HEK293 (cell line): ENCODE measurements around the gene SLC48A1.

ENCODE experiments used
- KLF9 ChIP-seq: fragments of 450-650 bp; formaldehyde crosslinking; IDR thresholded peaks from 2 replicates; pipeline ENCODE4 v1.5.1; 2016; ENCODE audit warnings: missing biosample characterization, missing genetic modification characterization, low read depth
- MEIS1 ChIP-seq: sonication (generic); formaldehyde crosslinking; IDR thresholded peaks from 2 replicates; pipeline ENCODE4 v1.8.1; 2022; ENCODE audit warnings: missing genetic modification reagents, mild to moderate bottlenecking, borderline replicate concordance
- ZBTB8A ChIP-seq: fragments of 450-650 bp; formaldehyde crosslinking; IDR thresholded peaks from 2 replicates; pipeline ENCODE4 v1.5.1; 2016; ENCODE audit warnings: missing biosample characterization, missing genetic modification characterization
- ZNF2 ChIP-seq: fragments of 450-650 bp; formaldehyde crosslinking; IDR thresholded peaks from 2 replicates; pipeline ENCODE4 v1.5.1; 2016; ENCODE audit warnings: missing biosample characterization, missing genetic modification characterization
- ZNF274 ChIP-seq, 2 experiments: fragments of 200-500 bp in 1 of 2; fragments of 450-650 bp in 1 of 2; sonication (Bioruptor generic) in 1 of 2; formaldehyde crosslinking in 1 of 2; IDR thresholded peaks; 2 replicates each; pipeline versions ENCODE4 v1.5.1 to v1.6.1; 2014 to 2016; ENCODE audit warnings: borderline replicate concordance in 1 of 2, inconsistent platforms in 1 of 2, low read length in 1 of 2, missing biosample characterization in 1 of 2, missing genetic modification characterization in 1 of 2
- ZNF548 ChIP-seq: fragments of 450-650 bp; formaldehyde crosslinking; IDR thresholded peaks from 2 replicates; pipeline ENCODE4 v1.5.1; 2016; ENCODE audit warnings: missing biosample characterization, missing genetic modification characterization
- ZNF621 ChIP-seq: fragments of 450-650 bp; formaldehyde crosslinking; IDR thresholded peaks from 2 replicates; pipeline ENCODE4 v1.5.1; 2017; ENCODE audit warnings: missing biosample characterization, missing genetic modification characterization
- TF ChIP-seq, protein P1 (sequence below): fragments of 450-650 bp; formaldehyde crosslinking; IDR thresholded peaks from 2 replicates; pipeline ENCODE4 v1.5.1; 2016; ENCODE audit warnings: missing biosample characterization, missing genetic modification characterization
- TF ChIP-seq, protein P2 (sequence below): fragments of 450-650 bp; formaldehyde crosslinking; IDR thresholded peaks from 2 replicates; pipeline ENCODE4 v1.5.1; 2016; ENCODE audit warnings: missing biosample characterization, missing genetic modification characterization, low read depth

DNA sequence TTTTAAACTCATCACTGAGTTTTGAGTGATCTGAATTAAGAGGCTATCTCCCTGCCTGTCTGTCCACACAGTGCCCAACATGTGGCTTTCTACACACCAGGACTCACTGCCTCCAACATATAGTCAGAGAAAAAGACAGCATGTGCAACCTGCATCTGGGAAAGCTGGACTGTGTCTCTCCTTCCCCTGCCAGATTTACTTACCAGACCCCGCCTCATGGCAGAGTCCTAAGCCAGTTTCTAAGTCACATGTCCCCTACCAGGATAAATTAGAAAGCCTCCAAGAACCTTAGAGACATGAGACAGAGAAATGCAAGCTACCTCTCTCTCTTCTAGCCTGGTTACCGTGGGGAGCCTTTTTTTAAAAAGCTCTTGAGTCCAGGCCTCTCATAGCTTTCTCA, 49.4 kb downstream of the SLC48A1 start:
- TF ChIP-seq ZBTB8A (tag by site-specific recombination), result no peak
- TF ChIP-seq ZNF2, result no peak
- TF ChIP-seq, protein P1, sequence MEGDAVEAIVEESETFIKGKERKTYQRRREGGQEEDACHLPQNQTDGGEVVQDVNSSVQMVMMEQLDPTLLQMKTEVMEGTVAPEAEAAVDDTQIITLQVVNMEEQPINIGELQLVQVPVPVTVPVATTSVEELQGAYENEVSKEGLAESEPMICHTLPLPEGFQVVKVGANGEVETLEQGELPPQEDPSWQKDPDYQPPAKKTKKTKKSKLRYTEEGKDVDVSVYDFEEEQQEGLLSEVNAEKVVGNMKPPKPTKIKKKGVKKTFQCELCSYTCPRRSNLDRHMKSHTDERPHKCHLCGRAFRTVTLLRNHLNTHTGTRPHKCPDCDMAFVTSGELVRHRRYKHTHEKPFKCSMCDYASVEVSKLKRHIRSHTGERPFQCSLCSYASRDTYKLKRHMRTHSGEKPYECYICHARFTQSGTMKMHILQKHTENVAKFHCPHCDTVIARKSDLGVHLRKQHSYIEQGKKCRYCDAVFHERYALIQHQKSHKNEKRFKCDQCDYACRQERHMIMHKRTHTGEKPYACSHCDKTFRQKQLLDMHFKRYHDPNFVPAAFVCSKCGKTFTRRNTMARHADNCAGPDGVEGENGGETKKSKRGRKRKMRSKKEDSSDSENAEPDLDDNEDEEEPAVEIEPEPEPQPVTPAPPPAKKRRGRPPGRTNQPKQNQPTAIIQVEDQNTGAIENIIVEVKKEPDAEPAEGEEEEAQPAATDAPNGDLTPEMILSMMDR (tag by site-specific recombination), result no peak
- no peak for TF ChIP-seq ZNF274 (IDR thresholded peaks at IDR 0.05; ENCODE audit: low read length)
- TF ChIP-seq ZNF274 (tag by site-specific recombination; IDR thresholded peaks at IDR 0.05; ENCODE audit: borderline replicate concordance), result no peak
- no peak for TF ChIP-seq ZNF548 (tag by site-specific recombination)
- no peak for TF ChIP-seq KLF9
- TF ChIP-seq, protein P2, sequence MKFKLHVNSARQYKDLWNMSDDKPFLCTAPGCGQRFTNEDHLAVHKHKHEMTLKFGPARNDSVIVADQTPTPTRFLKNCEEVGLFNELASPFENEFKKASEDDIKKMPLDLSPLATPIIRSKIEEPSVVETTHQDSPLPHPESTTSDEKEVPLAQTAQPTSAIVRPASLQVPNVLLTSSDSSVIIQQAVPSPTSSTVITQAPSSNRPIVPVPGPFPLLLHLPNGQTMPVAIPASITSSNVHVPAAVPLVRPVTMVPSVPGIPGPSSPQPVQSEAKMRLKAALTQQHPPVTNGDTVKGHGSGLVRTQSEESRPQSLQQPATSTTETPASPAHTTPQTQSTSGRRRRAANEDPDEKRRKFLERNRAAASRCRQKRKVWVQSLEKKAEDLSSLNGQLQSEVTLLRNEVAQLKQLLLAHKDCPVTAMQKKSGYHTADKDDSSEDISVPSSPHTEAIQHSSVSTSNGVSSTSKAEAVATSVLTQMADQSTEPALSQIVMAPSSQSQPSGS, result no peak
- no peak for TF ChIP-seq ZNF621
- TF ChIP-seq MEIS1 (CRISPR knock-in tag), result no peak
